Gastrocnemius medialis (tissue), 4 donors: ENCODE measurements around the gene DCDC2C. TPM values are rescaled to one million over a fixed set of nuclear protein-coding genes. Genes with fewer than 3 reads are reported as not detected.

Experiments
- ATAC-seq, 2 donors: fragments of 150-250 bp; one replicate each; pipeline ENCODE4 v1.9.1; 2016
- DNase-seq, 2 donors: peaks; one replicate each; pipeline ENCODE4 v3.0.0-alpha.2; 2019
- H3K27ac ChIP-seq, 4 donors: fragments of 200-600 bp; sonication (generic); 1 replicate in 1 of 4; 2 replicates in 3 of 4; pipeline ENCODE4 v1.5.1; 2016 to 2018; ENCODE audit warnings: mild to moderate bottlenecking in 2 of 4, moderate library complexity in 1 of 4
- H3K27me3 ChIP-seq, 3 donors: fragments of 200-600 bp; sonication (generic) in 2 of 3; 1 replicate in 1 of 3; 2 replicates in 2 of 3; pipeline versions ENCODE4 v1.5.1 to v1.6.0; 2016 to 2019; ENCODE audit warnings: mild to moderate bottlenecking in 1 of 3, moderate library complexity in 1 of 3
- H3K36me3 ChIP-seq, 2 donors: fragments of 200-600 bp; sonication (generic) in 1 of 2; one replicate each; pipeline ENCODE4 v1.5.1; 2017 to 2018
- H3K4me1 ChIP-seq, 2 donors: fragments of 200-600 bp; sonication (generic) in 1 of 2; one replicate each; pipeline ENCODE4 v1.5.1; 2016 to 2017; ENCODE audit warnings: mild to moderate bottlenecking in 2 of 2
- H3K4me3 ChIP-seq, 4 donors: fragments of 200-600 bp; sonication (generic) in 3 of 4; 1 replicate in 1 of 4; 2 replicates in 3 of 4; pipeline ENCODE4 v1.5.1; 2016 to 2019; ENCODE audit warnings: mild to moderate bottlenecking in 2 of 4
- H3K9me3 ChIP-seq, 3 donors: fragments of 200-600 bp; sonication (generic) in 2 of 3; 1 replicate in 1 of 3; 2 replicates in 2 of 3; pipeline ENCODE4 v1.5.1; 2016 to 2019
- CTCF ChIP-seq, 5 experiments: fragments of 450-650 bp in 3 of 5; fragments of 200-600 bp in 2 of 5; sonication (generic) in 2 of 5; IDR thresholded peaks in 4 of 5; conservative IDR thresholded peaks in 1 of 5; 1 replicate in 4 of 5; 2 replicates in 1 of 5; pipeline ENCODE4 v1.5.1; 2016 to 2019; ENCODE audit warnings: antibody characterized with exemption in 5 of 5, mild to moderate bottlenecking in 3 of 5, moderate library complexity in 3 of 5
- POLR2A ChIP-seq, 2 donors: fragments of 450-650 bp; IDR thresholded peaks; one replicate each; pipeline ENCODE4 v1.6.1; 2017; ENCODE audit warnings: antibody characterized with exemption in 2 of 2, mild to moderate bottlenecking in 2 of 2, moderate library complexity in 2 of 2
- in situ Hi-C, 4 donors: fragments of 200-750 bp; cut with MboI; loops; one replicate each; pipeline versions ENCODE4 v1.15.0 to v1.8.0; 2017; ENCODE audit warnings: low sequenced_read_pairs in 4 of 4
- intact Hi-C: fragments of 100-400 bp; cut with DNase I; formaldehyde crosslinking; loops from one replicate; pipeline ENCODE4 v1.15.1; 2023; ENCODE audit warnings: low total_unique reads
- total RNA-seq, 4 donors: library from RNA; depleted of rRNA; stranded (reverse); fragments of >200 nt; gene quantifications; one replicate each; pipeline versions ENCODE4 v1.1.0 to v1.2.3, GENCODE V29; 2016

The DCDC2C gene
- total RNA-seq, 4 donors from 2014 or later = not detected

- H3K4me1 ChIP-seq = no peaks in the 10 kb centered on the region
Measured at GRCh38 chr2:3823748-3824147, 120.4 kb downstream of the DCDC2C start.

GRCh38 chr2:3827673-3828575 is 124.5 kb downstream of the DCDC2C start:
- intact Hi-C loops (no loop called here), in situ Hi-C loops (no loop called here)

More at GRCh38 chr2:3823748-3824147, 120.4 kb downstream of the DCDC2C start:
- Histone ChIP-seq H3K27ac (no peak overlapping the region), H3K27me3 (no peaks in the 10 kb centered on the region), H3K36me3 (no peaks in the 10 kb centered on the region), H3K4me3 (no peak overlapping the region), H3K9me3 (no peaks in the 10 kb centered on the region)
- DNase-seq (no peak), ATAC-seq (no peak)
- in situ Hi-C loops (no loop called here), intact Hi-C loops (no loop called here)
- no peak for TF ChIP-seq CTCF (IDR thresholded peaks at IDR 0.05 in 4 of 5, conservative IDR thresholded peaks at IDR 0.05 in 1 of 5)
- TF ChIP-seq POLR2A (IDR thresholded peaks at IDR 0.05) = no peak

GRCh38 chr2:3830796-3831195 is 127.4 kb downstream of the DCDC2C start:
- no peaks in the 10 kb centered on the region for H3K9me3 ChIP-seq
- intact Hi-C loops (no loop called here), in situ Hi-C loops (no loop called here)
- H3K4me1 ChIP-seq = no peaks in the 10 kb centered on the region
- ATAC-seq = no peak
- TF ChIP-seq POLR2A (IDR thresholded peaks at IDR 0.05) = no peak
- TF ChIP-seq CTCF (IDR thresholded peaks at IDR 0.05 in 4 of 5, conservative IDR thresholded peaks at IDR 0.05 in 1 of 5) = no peak
- no peak overlapping the region for H3K4me3 ChIP-seq
- no peak for DNase-seq
- H3K27me3 ChIP-seq = no peaks in the 10 kb centered on the region
- no peak overlapping the region for H3K27ac ChIP-seq
- H3K36me3 ChIP-seq = no peaks in the 10 kb centered on the region

More at GRCh38 chr2:3827673-3828575, 124.5 kb downstream of the DCDC2C start:
- Histone ChIP-seq H3K27me3 (no peaks in the 10 kb centered on the region), H3K4me3 (no peak overlapping the region), H3K4me1 (no peaks in the 10 kb centered on the region), H3K27ac (no peak overlapping the region), H3K9me3 (no peaks in the 10 kb centered on the region), H3K36me3 (no peaks in the 10 kb centered on the region)
- ATAC-seq (no peak), DNase-seq (no peak)
- TF ChIP-seq CTCF (IDR thresholded peaks at IDR 0.05 in 4 of 5, conservative IDR thresholded peaks at IDR 0.05 in 1 of 5) (peak in 1 of 5 experiments; percentile 9), POLR2A (IDR thresholded peaks at IDR 0.05) (no peak)

GRCh38 chr2:3837086-3837485 is 133.7 kb downstream of the DCDC2C start:
- ATAC-seq = no peak
- in situ Hi-C loops = no loop called here
- H3K27me3 ChIP-seq = no peaks in the 10 kb centered on the region

More at GRCh38 chr2:3837086-3837485, 133.7 kb downstream of the DCDC2C start:
- H3K9me3 ChIP-seq = no peaks in the 10 kb centered on the region
- no peaks in the 10 kb centered on the region for H3K36me3 ChIP-seq
- no peaks in the 10 kb centered on the region for H3K4me1 ChIP-seq
- no peak for DNase-seq
- intact Hi-C loops = no loop called here
- no peak overlapping the region for H3K4me3 ChIP-seq
- no peak overlapping the region for H3K27ac ChIP-seq
- TF ChIP-seq CTCF (IDR thresholded peaks at IDR 0.05 in 4 of 5, conservative IDR thresholded peaks at IDR 0.05 in 1 of 5) = no peak
- no peak for TF ChIP-seq POLR2A (IDR thresholded peaks at IDR 0.05)
